ENCODE measurements around the gene RAMP2. TPM values are rescaled to one million over a fixed set of nuclear protein-coding genes. Genes with fewer than 3 reads are reported as not detected.

Gene RAMP2
- total RNA-seq, 1 experiment from 2014 or later, result 11.7 TPM

GRCh38 chr17:42743595-42744282 is 17.3 kb upstream of the RAMP2 start:
- no peak overlapping the region for H3K18ac ChIP-seq (ENCODE audit: insufficient read length, low read depth, low read length)
- H3K27me3 ChIP-seq (ENCODE audit: insufficient read depth, low read length), result peaks cover 2% of the 10 kb centered on the region; the same call in 1 of the 2 replicates
- peak overlapping the region; percentile 14 for H3K27ac ChIP-seq (ENCODE audit: insufficient read length, low read depth, low read length)
- H3K23me2 ChIP-seq (ENCODE audit: insufficient read length, low read depth, low read length, poor library complexity, severe bottlenecking), result peaks cover 6% of the 10 kb centered on the region
- H4K91ac ChIP-seq (ENCODE audit: insufficient read length, low read depth, low read length), result no peak overlapping the region
- H3K79me2 ChIP-seq (ENCODE audit: insufficient read depth, low read length), result no peaks in the 10 kb centered on the region
- H3K9ac ChIP-seq (ENCODE audit: extremely low read depth, insufficient read length, low read length), result peak overlapping the region; percentile 9
- WGBS (ENCODE audit: extremely low coverage, insufficient read length, low lambda C conversion rate), result no CpG with 5 or more reads among the region's 10 CpGs
- no peak overlapping the region for H4K5ac ChIP-seq (ENCODE audit: insufficient read length, low read depth, low read length)
- H3K56ac ChIP-seq (ENCODE audit: insufficient read length, low read depth, low read length), result no peak overlapping the region
- H2AFZ ChIP-seq (ENCODE audit: low read length), result no peak overlapping the region
- Mint-ChIP-seq H3K36me3 (ENCODE audit: insufficient read depth in 1 of 3, low read depth in 3 of 3) (no peaks in the 10 kb centered on the region; a peak in 1 of 7 replicates), H3K4me1 (peaks cover 28 to 29% of the 10 kb centered on the region in 2 experiments), H3K4me3 (peak overlapping the region; percentile 88 to 91), H3K27ac (peak overlapping the region; percentile 82 to 99 (median 97); a peak in 6 of 7 replicates), H3K9me3 (peaks cover 4 to 8% of the 10 kb centered on the region in 2 experiments; a peak in 4 of 5 replicates), H3K27me3 (ENCODE audit: low read depth) (peaks cover 29% of the 10 kb centered on the region)
- no peaks in the 10 kb centered on the region; the same call in 1 of the 2 replicates for H3K4me1 ChIP-seq (ENCODE audit: insufficient read depth, low read length)
- H4K8ac ChIP-seq (replicated peaks; ENCODE audit: insufficient read length, low read depth, low read length), result no peak overlapping the region
- H3T11ph ChIP-seq (ENCODE audit: low read length), result no peak overlapping the region
- no peak overlapping the region for H3K14ac ChIP-seq (ENCODE audit: insufficient read depth, low read length)
- no peak overlapping the region for H2BK20ac ChIP-seq (ENCODE audit: low read depth, low read length, poor library complexity, severe bottlenecking)
- no peak overlapping the region for H2BK12ac ChIP-seq (ENCODE audit: insufficient read length, low read depth, low read length)
- no peaks in the 10 kb centered on the region for H4K20me1 ChIP-seq (ENCODE audit: control insufficient read depth, insufficient read depth, insufficient read length)
- 0 out of 3 replicates have a peak, but pooled peaks have one; percentile 30 for TF ChIP-seq CTCF (conservative IDR thresholded peaks at IDR 0.05)
- no peak for DNase-seq
- no peak overlapping the region for H2AK5ac ChIP-seq (ENCODE audit: insufficient read length, low read length)
- H3K79me1 ChIP-seq (ENCODE audit: insufficient read depth, low read depth, low read length, poor library complexity, severe bottlenecking), result no peaks in the 10 kb centered on the region
- peak overlapping the region; percentile 81 for H3K4me2 ChIP-seq (ENCODE audit: insufficient read depth, insufficient read length, low read length)
- H3K9me3 ChIP-seq (ENCODE audit: control insufficient read depth, low read depth, low read length), result no peaks in the 10 kb centered on the region
- H2BK15ac ChIP-seq (ENCODE audit: low read depth, low read length), result no peak overlapping the region
- H2BK5ac ChIP-seq (ENCODE audit: insufficient read length, low read length), result no peak overlapping the region
- no peak overlapping the region for H3K23ac ChIP-seq (ENCODE audit: insufficient read length, low read depth, low read length)
- H2BK120ac ChIP-seq (ENCODE audit: low read depth, low read length, poor library complexity, severe bottlenecking), result no peak overlapping the region
- no peak overlapping the region for H3K4ac ChIP-seq (ENCODE audit: low read depth, low read length)

Measured in H9 (cell line).